IMR-90 (cell line): ENCODE data around the gene FHAD1. TPM values are rescaled to one million over a fixed set of nuclear protein-coding genes. Genes with fewer than 3 reads are reported as not detected.

Experiments used
- ATAC-seq: fragments of 200-7000 bp; cut with Tn5 transposase; 2 replicates; pipeline ENCODE4 v1.9.1; 2020; ENCODE audit warnings: low read depth, mild to moderate bottlenecking, moderate library complexity
- BruUV-seq: library from RNA; stranded (reverse); fragments of 400-500 nt; replicated peaks from 2 replicates; lab custom pipeline; 2021; lab: Mats Ljungman, UMichigan
- CTCF ChIA-PET: fragments of 300-600 bp; formaldehyde crosslinking; extraction: SDS; loops from one replicate; lab custom pipeline; 2021; ENCODE audit warnings: antibody characterized with exemption; lab: Yijun Ruan, JAX
- POLR2A ChIA-PET: fragments of 300-600 bp; sonication (Branson Sonifier 250); formaldehyde crosslinking; loops from one replicate; lab custom pipeline; 2022; ENCODE audit warnings: antibody characterized with exemption; ENCODE audit not compliant: unreplicated experiment; lab: Charles Lee
- DNase-seq: peaks from one replicate; pipeline ENCODE4 v3.0.0; 2013
- H2AFZ ChIP-seq: replicated peaks from 2 replicates; pipeline ENCODE3; 2013; ENCODE audit warnings: low read length, mild to moderate bottlenecking; ENCODE audit not compliant: poor library complexity
- H2AK5ac ChIP-seq: 2 replicates; pipeline ENCODE4 v1.6.1; 2013; ENCODE audit warnings: low read depth, low read length, inconsistent platforms
- H2AK9ac ChIP-seq: replicated peaks from 2 replicates; pipeline ENCODE3; 2013; ENCODE audit warnings: mild to moderate bottlenecking, low read depth, low read length, moderate library complexity; ENCODE audit not compliant: poor library complexity
- H2BK120ac ChIP-seq: 2 replicates; pipeline ENCODE4 v1.6.1; 2013; ENCODE audit warnings: low read depth, low read length, inconsistent platforms
- H2BK15ac ChIP-seq: 3 replicates; pipeline ENCODE4 v1.6.1; 2013; ENCODE audit warnings: low read depth, low read length, inconsistent platforms
- H2BK20ac ChIP-seq: 2 replicates; pipeline ENCODE4 v1.6.1; 2013; ENCODE audit warnings: low read depth, mild to moderate bottlenecking, inconsistent platforms, low read length, moderate library complexity
- H2BK5ac ChIP-seq: 2 replicates; pipeline ENCODE4 v1.6.1; 2013; ENCODE audit warnings: mild to moderate bottlenecking, low read depth, low read length, inconsistent platforms; ENCODE audit not compliant: poor library complexity, severe bottlenecking
- H3K14ac ChIP-seq: replicated peaks from 2 replicates; pipeline ENCODE4 v1.6.1; 2013; ENCODE audit warnings: low read depth, low read length, inconsistent platforms
- H3K18ac ChIP-seq: 2 replicates; pipeline ENCODE4 v1.6.1; 2013; ENCODE audit warnings: low read depth, low read length, control low read depth
- H3K23ac ChIP-seq: 2 replicates; pipeline ENCODE4 v1.6.1; 2013; ENCODE audit warnings: low read depth, low read length, inconsistent platforms
- H3K27ac ChIP-seq: 2 replicates; pipeline ENCODE4 v1.5.1; 2013; ENCODE audit warnings: mild to moderate bottlenecking, control low read depth, low read length; ENCODE audit not compliant: insufficient read depth
- H3K27me3 ChIP-seq: 2 replicates; pipeline ENCODE4 v1.6.1; 2013; ENCODE audit warnings: low read length; ENCODE audit not compliant: control insufficient read depth, insufficient read depth
- H3K36me3 ChIP-seq: 2 replicates; pipeline ENCODE4 v1.6.1; 2013; ENCODE audit warnings: low read length, mixed read lengths; ENCODE audit not compliant: control insufficient read depth, insufficient read depth
- H3K4ac ChIP-seq: 2 replicates; pipeline ENCODE4 v1.6.1; 2013; ENCODE audit warnings: low read depth, low read length, inconsistent platforms
- H3K4me1 ChIP-seq: 2 replicates; pipeline ENCODE4 v1.6.1; 2013; ENCODE audit warnings: low read length, mixed read lengths; ENCODE audit not compliant: control insufficient read depth, insufficient read depth
- H3K4me2 ChIP-seq: 2 replicates; pipeline ENCODE4 v1.6.1; 2013; ENCODE audit warnings: low read depth, mild to moderate bottlenecking, control low read depth, low read length, moderate library complexity
- H3K4me3 ChIP-seq: 2 replicates; pipeline ENCODE4 v1.5.1; 2013; ENCODE audit warnings: low read depth, mild to moderate bottlenecking, control low read depth, low read length, moderate library complexity; ENCODE audit not compliant: insufficient read depth
- H3K56ac ChIP-seq: 2 replicates; pipeline ENCODE4 v1.6.1; 2013; ENCODE audit warnings: low read length, inconsistent platforms; ENCODE audit not compliant: insufficient read depth; ENCODE audit errors: extremely low read depth
- H3K79me1 ChIP-seq, 2 experiments: 2 replicates each; pipeline ENCODE4 v1.6.1; 2013; ENCODE audit warnings: low read length in 2 of 2, inconsistent platforms in 1 of 2, low read depth in 1 of 2
- H3K9ac ChIP-seq: 2 replicates; pipeline ENCODE4 v1.6.1; 2013; ENCODE audit warnings: low read depth, low read length, control low read depth
- H3K9me1 ChIP-seq: 2 replicates; pipeline ENCODE4 v1.6.1; 2013; ENCODE audit warnings: low read length, inconsistent platforms; ENCODE audit not compliant: insufficient read depth
- H3K9me3 ChIP-seq: 2 replicates; pipeline ENCODE4 v1.6.1; 2013; ENCODE audit warnings: low read length; ENCODE audit not compliant: control insufficient read depth, insufficient read depth
- H4K20me1 ChIP-seq: 2 replicates; pipeline ENCODE4 v1.6.1; 2013; ENCODE audit warnings: low read length, inconsistent platforms; ENCODE audit not compliant: insufficient read depth
- H4K5ac ChIP-seq: 2 replicates; pipeline ENCODE4 v1.6.1; 2013; ENCODE audit warnings: mild to moderate bottlenecking, low read depth, low read length, control low read depth
- H4K8ac ChIP-seq, 2 experiments: 2 replicates each; pipeline ENCODE4 v1.6.1; 2013; ENCODE audit warnings: low read depth in 2 of 2, low read length in 2 of 2, control low read depth in 1 of 2, inconsistent platforms in 1 of 2
- H4K91ac ChIP-seq: 2 replicates; pipeline ENCODE4 v1.6.1; 2013; ENCODE audit warnings: low read depth, low read length, inconsistent platforms; ENCODE audit not compliant: insufficient read depth
- BHLHE40 ChIP-seq: fragments of 150-350 bp; IDR thresholded peaks from 2 replicates; pipeline ENCODE4 v1.6.1; 2016; ENCODE audit warnings: mild to moderate bottlenecking, low read depth, low read length
- CEBPB ChIP-seq: IDR thresholded peaks from 2 replicates; pipeline ENCODE4 v1.6.1; 2012; ENCODE audit warnings: low read depth, low read length, improper control_type of control experiment
- CHD1 ChIP-seq: IDR thresholded peaks from 2 replicates; pipeline ENCODE4 v1.6.1; 2012; ENCODE audit warnings: low read depth, low read length, improper control_type of control experiment
- CTCF ChIP-seq: conservative IDR thresholded peaks from 2 replicates; pipeline ENCODE4 v1.5.1; 2012; ENCODE audit warnings: mild to moderate bottlenecking, low read depth, low read length, improper control_type of control experiment
- ELK1 ChIP-seq: fragments of 150-350 bp; IDR thresholded peaks from 2 replicates; pipeline ENCODE4 v1.6.1; 2016; ENCODE audit warnings: low read depth, mild to moderate bottlenecking, low read length, moderate library complexity, borderline replicate concordance
- FOS ChIP-seq: fragments of 150-350 bp; IDR thresholded peaks from 2 replicates; pipeline ENCODE4 v1.6.1; 2016; ENCODE audit warnings: low read depth, low read length
- MAFK ChIP-seq: IDR thresholded peaks from 2 replicates; pipeline ENCODE4 v1.6.1; 2012; ENCODE audit warnings: low read depth, low read length, improper control_type of control experiment
- MAZ ChIP-seq: IDR thresholded peaks from 2 replicates; pipeline ENCODE4 v1.6.1; 2012; ENCODE audit warnings: low read depth, mild to moderate bottlenecking, low read length, improper control_type of control experiment, moderate library complexity, borderline replicate concordance
- MXI1 ChIP-seq: IDR thresholded peaks from 2 replicates; pipeline ENCODE4 v1.6.1; 2012; ENCODE audit warnings: low read depth, mild to moderate bottlenecking, low read length, moderate library complexity, borderline replicate concordance
- NFE2L2 ChIP-seq: fragments of 150-350 bp; IDR thresholded peaks from 2 replicates; pipeline ENCODE4 v1.6.1; 2016; ENCODE audit warnings: low read depth, mild to moderate bottlenecking, low read length
- POLR2A ChIP-seq: IDR thresholded peaks from 2 replicates; pipeline ENCODE4 v1.6.1; 2012; ENCODE audit warnings: mild to moderate bottlenecking, low read depth, low read length
- RAD21 ChIP-seq: IDR thresholded peaks from 2 replicates; pipeline ENCODE4 v1.6.1; 2012; ENCODE audit warnings: low read length, improper control_type of control experiment
- RCOR1 ChIP-seq: IDR thresholded peaks from 2 replicates; pipeline ENCODE4 v1.6.1; 2012; ENCODE audit warnings: mild to moderate bottlenecking, low read length, improper control_type of control experiment; ENCODE audit not compliant: insufficient replicate concordance
- RFX5 ChIP-seq: IDR thresholded peaks from 2 replicates; pipeline ENCODE4 v1.8.0; 2012; ENCODE audit warnings: low read depth, mild to moderate bottlenecking, low read length, moderate library complexity
- SMC3 ChIP-seq: fragments of 150-350 bp; IDR thresholded peaks from 2 replicates; pipeline ENCODE4 v1.6.1; 2016; ENCODE audit warnings: low read depth, mild to moderate bottlenecking, antibody characterized with exemption, low read length, moderate library complexity
- USF2 ChIP-seq: fragments of 150-350 bp; IDR thresholded peaks from 2 replicates; pipeline ENCODE4 v1.6.1; 2017; ENCODE audit warnings: mild to moderate bottlenecking, antibody characterized with exemption, low read length, low read depth
- WGBS, 2 experiments: methylation state at CpG; one replicate each; pipeline versions ENCODE4 v1.1.5 to v1.1.7; 2013; ENCODE audit warnings: missing lambda C conversion rate in 2 of 2; ENCODE audit not compliant: insufficient read length in 1 of 2; ENCODE audit errors: extremely low coverage in 2 of 2; 5-methylcytosine and 5-hydroxymethylcytosine counted together
- dilution Hi-C: fragments of 300-500 bp; cut with HindIII; formaldehyde crosslinking; loops from one replicate; pipeline ENCODE4 v1.14.3; 2018; ENCODE audit warnings: low sequenced_read_pairs; ENCODE audit not compliant: unreplicated experiment
- in situ Hi-C: fragments of 300-500 bp; cut with MboI; formaldehyde crosslinking; loops from 3 replicates; pipeline ENCODE4 v1.14.3; 2019; ENCODE audit warnings: low sequenced_read_pairs, inconsistent platforms, mixed read lengths
- intact Hi-C: fragments of 100-400 bp; cut with micrococcal nuclease; formaldehyde crosslinking; loops from 2 replicates; pipeline ENCODE4 v1.10.0; 2022
- polyA plus RNA-seq, 3 experiments: library from polyadenylated mRNA; depleted of rRNA; stranded (reverse); fragments of >200 nt; gene quantifications; 2 replicates each; pipeline ENCODE4 v1.2.3, GENCODE V29; 2012; ENCODE audit warnings: low replicate concordance in 1 of 3
- total RNA-seq: library from RNA; depleted of rRNA; stranded (reverse); fragments of >200 nt; gene quantifications from 2 replicates; pipeline ENCODE4 v1.2.3, GENCODE V29; 2012

FHAD1 gene
- total and polyA plus RNA-seq, 2 of the 4 experiments (the other 2 are of a cell fraction) = not detected

GRCh38 chr1:15229707-15230131 lies 17.3 kb upstream of the FHAD1 start:
- Histone ChIP-seq H3K79me1 (no peaks in the 10 kb centered on the region), H2BK20ac (no peak overlapping the region), H3K56ac (no peak overlapping the region), H3K14ac (no peak overlapping the region), H3K4me1 (no peaks in the 10 kb centered on the region), H3K4me2 (no peak overlapping the region), H4K8ac (no peak overlapping the region), H3K4me3 (no peak overlapping the region), H2BK15ac (no peak overlapping the region), H3K23ac (no peak overlapping the region), H3K36me3 (no peaks in the 10 kb centered on the region), H3K9me1 (no peaks in the 10 kb centered on the region; the same call in 1 of the 2 replicates), H3K4ac (no peak overlapping the region), H4K5ac (no peak overlapping the region), H3K9ac (no peak overlapping the region), H2BK5ac (no peak overlapping the region), H3K27me3 (no peaks in the 10 kb centered on the region), H2BK120ac (no peak overlapping the region), H4K91ac (no peak overlapping the region), H2AK9ac (peak overlapping the region; percentile 70), H3K18ac (no peak overlapping the region), H2AFZ (peak overlapping the region; percentile 49), H3K9me3 (no peaks in the 10 kb centered on the region), H2AK5ac (no peak overlapping the region), H4K20me1 (no peaks in the 10 kb centered on the region), H3K27ac (no peak overlapping the region)
- in situ Hi-C loops (no loop called here), intact Hi-C loops (no loop called here), dilution Hi-C loops (no loop called here)
- POLR2A ChIA-PET = no interaction called here
- BruUV-seq = no TSS peak
- WGBS, 2 experiments = no CpG with 5 or more reads among the region's 4 CpGs
- CTCF ChIA-PET = interaction anchor here (1.0 kb wide), 1 partner anchor 41 kb away, joined by 4 read pairs; no protein-coding TSS in a partner anchor
- TF ChIP-seq FOS (no peak), BHLHE40 (no peak), RAD21 (no peak), MAFK (no peak), RCOR1 (no peak), NFE2L2 (no peak), CHD1 (no peak), ELK1 (no peak), POLR2A (no peak), SMC3 (no peak), MAZ (no peak), MXI1 (no peak), CEBPB (no peak), USF2 (no peak), RFX5 (no peak), CTCF (no peak)
- ATAC-seq (no peak), DNase-seq (no peak)
